GM12878 (cell line): ENCODE results near the gene UNCX.

Source experiments
- CTCF ChIP-seq, 3 experiments: IDR thresholded peaks in 2 of 3; conservative IDR thresholded peaks in 1 of 3; 2 replicates each; pipeline ENCODE4 v1.5.1; 2011; ENCODE audit warnings: low read depth in 3 of 3, low read length in 3 of 3, mild to moderate bottlenecking in 3 of 3, control low read depth in 2 of 3, moderate library complexity in 2 of 3, inconsistent platforms in 1 of 3, mixed read lengths in 1 of 3; ENCODE audit not compliant: control insufficient read depth in 2 of 3, insufficient read depth in 1 of 3; ENCODE audit errors: extremely low read depth in 1 of 3
- POLR2A ChIP-seq: IDR thresholded peaks from 2 replicates; pipeline ENCODE4 v1.6.1; 2011; ENCODE audit warnings: low read depth, mild to moderate bottlenecking, low read length
- POU2F2 ChIP-seq: IDR thresholded peaks from 3 replicates; pipeline ENCODE4 v1.6.1; 2011; ENCODE audit warnings: low read depth, mild to moderate bottlenecking, low read length, borderline replicate concordance
- RAD21 ChIP-seq: IDR thresholded peaks from 2 replicates; pipeline ENCODE4 v1.6.1; 2011; ENCODE audit warnings: mild to moderate bottlenecking, low read depth, low read length, moderate library complexity; ENCODE audit not compliant: insufficient read depth
- RFX5 ChIP-seq: IDR thresholded peaks from 2 replicates; pipeline ENCODE4 v1.6.1; 2011; ENCODE audit warnings: low read depth, low read length, improper control_type of control experiment
- TBL1XR1 ChIP-seq: IDR thresholded peaks from 2 replicates; pipeline ENCODE4 v1.6.1; 2012; ENCODE audit warnings: low read depth, low read length, improper control_type of control experiment
- ZNF24 ChIP-seq: fragments of 450-650 bp; IDR thresholded peaks from 2 replicates; pipeline ENCODE4 v1.6.1; 2017; ENCODE audit warnings: antibody characterized with exemption, mild to moderate bottlenecking
- ZNF274 ChIP-seq: IDR thresholded peaks from one replicate; pipeline ENCODE4 v1.8.0; 2011; ENCODE audit not compliant: insufficient read length, insufficient read depth

GRCh38 chr7:1257863-1258262, 25.2 kb downstream of the UNCX start:
- no peak for TF ChIP-seq RFX5
- no peak for TF ChIP-seq TBL1XR1
- no peak for TF ChIP-seq RAD21
- no peak for TF ChIP-seq CTCF (IDR thresholded peaks at IDR 0.05 in 2 of 3, conservative IDR thresholded peaks at IDR 0.05 in 1 of 3; ENCODE audit: control insufficient read depth in 2 of 3, extremely low read depth in 1 of 3, insufficient read depth in 1 of 3, low read depth in 3 of 3, low read length in 3 of 3)
- no peak for TF ChIP-seq ZNF24
- TF ChIP-seq ZNF274: no peak
- no peak for TF ChIP-seq POU2F2
- no peak for TF ChIP-seq POLR2A
